ENCODE data around the gene TMC4.
A peak's percentile ranks its signal among the peaks of the same experiment; 100 is the strongest.

The TMC4 gene

GRCh38 chr19:54138489-54139256 is 34.3 kb downstream of the TMC4 start:
- Histone ChIP-seq H3K4me3 (ENCODE audit: low read depth, low read length) (peak overlapping the region; percentile 84), H3K27ac (no peak overlapping the region), H3K9me3 (ENCODE audit: severe bottlenecking) (no peaks in the 10 kb centered on the region), H3K36me3 (peaks cover 51% of the 10 kb centered on the region), H3K27me3 (ENCODE audit: insufficient read depth, low read depth, severe bottlenecking) (no peaks in the 10 kb centered on the region)
- DNase-seq, result no peak
- TF ChIP-seq CTCF (IDR thresholded peaks at IDR 0.05; ENCODE audit: low read depth, low read length), result no peak

- no peaks in the 10 kb centered on the region for H3K9me3 ChIP-seq (ENCODE audit: severe bottlenecking)
- H3K27ac ChIP-seq, result peak within 1 kb of the TSS; percentile 95
- peaks cover 46% of the 10 kb centered on the region for H3K36me3 ChIP-seq
- H3K4me3 ChIP-seq (ENCODE audit: low read depth, low read length), result peak within 1 kb of the TSS; percentile 84
- no peaks in the 10 kb centered on the region for H3K27me3 ChIP-seq (ENCODE audit: insufficient read depth, low read depth, severe bottlenecking)
- no peak for DNase-seq
- no peak for TF ChIP-seq CTCF (IDR thresholded peaks at IDR 0.05; ENCODE audit: low read depth, low read length)
Observed at GRCh38 chr19:54137699-54138488, 35.1 kb downstream of the TMC4 start, which contains the start of gene CNOT3. CNOT3 (plus strand) TSS chr19:54137762; CDS start chr19:54142979, 5,217 bp downstream.

- peak overlapping the region; percentile 84 for H3K4me3 ChIP-seq (ENCODE audit: low read depth, low read length)
- peaks cover 41% of the 10 kb centered on the region for H3K36me3 ChIP-seq
- peak; percentile 99 for DNase-seq
- peak overlapping the region; percentile 95 for H3K27ac ChIP-seq
- no peaks in the 10 kb centered on the region for H3K27me3 ChIP-seq (ENCODE audit: insufficient read depth, low read depth, severe bottlenecking)
- no peaks in the 10 kb centered on the region for H3K9me3 ChIP-seq (ENCODE audit: severe bottlenecking)
- no peak for TF ChIP-seq CTCF (IDR thresholded peaks at IDR 0.05; ENCODE audit: low read depth, low read length)
Observed at GRCh38 chr19:54136864-54137698, 35.9 kb downstream of the TMC4 start.

- Histone ChIP-seq H3K9me3 (ENCODE audit: severe bottlenecking) (no peaks in the 10 kb centered on the region), H3K4me3 (ENCODE audit: low read depth, low read length) (peak overlapping the region; percentile 57), H3K27ac (peak overlapping the region; percentile 70), H3K27me3 (ENCODE audit: insufficient read depth, low read depth, severe bottlenecking) (no peaks in the 10 kb centered on the region), H3K36me3 (peaks cover 39% of the 10 kb centered on the region)
- TF ChIP-seq CTCF (IDR thresholded peaks at IDR 0.05; ENCODE audit: low read depth, low read length), result no peak
- peak; percentile 34 for DNase-seq
Observed at GRCh38 chr19:54136086-54136863, 36.7 kb downstream of the TMC4 start.

GRCh38 chr19:54133957-54134590 is 38.9 kb downstream of the TMC4 start:
- Histone ChIP-seq H3K36me3 (peaks cover 29% of the 10 kb centered on the region), H3K27me3 (ENCODE audit: insufficient read depth, low read depth, severe bottlenecking) (no peaks in the 10 kb centered on the region), H3K9me3 (ENCODE audit: severe bottlenecking) (no peaks in the 10 kb centered on the region), H3K4me3 (ENCODE audit: low read depth, low read length) (no peak overlapping the region), H3K27ac (no peak overlapping the region)
- no peak for DNase-seq
- no peak for TF ChIP-seq CTCF (IDR thresholded peaks at IDR 0.05; ENCODE audit: low read depth, low read length)
